BLaER1 (cell line): ENCODE results near the gene TTC7B.
A peak's percentile ranks its signal among the peaks of the same experiment; 100 is the strongest.

ENCODE experiments used
- H3K27ac ChIP-seq: shearing (Covaris generic); formaldehyde crosslinking; 2 replicates; pipeline ENCODE4 v1.8.1; 2022
- H3K27me3 ChIP-seq: shearing (Covaris generic); formaldehyde crosslinking; 2 replicates; pipeline ENCODE4 v1.8.1; 2022
- H3K36me3 ChIP-seq: shearing (Covaris generic); formaldehyde crosslinking; 2 replicates; pipeline ENCODE4 v1.8.1; 2022
- H3K4me1 ChIP-seq: shearing (Covaris generic); formaldehyde crosslinking; 2 replicates; pipeline ENCODE4 v1.8.1; 2022
- H3K4me2 ChIP-seq: shearing (Covaris generic); formaldehyde crosslinking; 2 replicates; pipeline ENCODE4 v1.8.1; 2022
- H3K4me3 ChIP-seq: shearing (Covaris generic); formaldehyde crosslinking; 2 replicates; pipeline ENCODE4 v1.8.1; 2022
- H3K9ac ChIP-seq: shearing (Covaris generic); formaldehyde crosslinking; 2 replicates; pipeline ENCODE4 v1.8.1; 2022
- H3K9me3 ChIP-seq: shearing (Covaris generic); formaldehyde crosslinking; 2 replicates; pipeline ENCODE4 v1.8.1; 2022
- H4K20me1 ChIP-seq: shearing (Covaris generic); formaldehyde crosslinking; 2 replicates; pipeline ENCODE4 v1.8.1; 2022
- Cebpa-rat ChIP-seq: shearing (Covaris generic); IDR thresholded peaks from 2 replicates; pipeline ENCODE4 v1.8.1; 2022

Gene TTC7B

GRCh38 chr14:90674716-90675115, 141.5 kb downstream of the TTC7B start:
- H3K27me3 ChIP-seq: no peaks in the 10 kb centered on the region
- H3K4me3 ChIP-seq: no peak overlapping the region
- TF ChIP-seq Cebpa-rat: no peak
- H3K4me1 ChIP-seq: peaks cover 74% of the 10 kb centered on the region
- no peaks in the 10 kb centered on the region for H4K20me1 ChIP-seq
- H3K36me3 ChIP-seq: peaks cover 22% of the 10 kb centered on the region; the same call in 1 of the 2 replicates
- no peak overlapping the region for H3K27ac ChIP-seq
- no peak overlapping the region for H3K9ac ChIP-seq
- peaks cover 3% of the 10 kb centered on the region for H3K9me3 ChIP-seq
- peak overlapping the region; percentile 56; the same call in 1 of the 2 replicates for H3K4me2 ChIP-seq

DNA sequence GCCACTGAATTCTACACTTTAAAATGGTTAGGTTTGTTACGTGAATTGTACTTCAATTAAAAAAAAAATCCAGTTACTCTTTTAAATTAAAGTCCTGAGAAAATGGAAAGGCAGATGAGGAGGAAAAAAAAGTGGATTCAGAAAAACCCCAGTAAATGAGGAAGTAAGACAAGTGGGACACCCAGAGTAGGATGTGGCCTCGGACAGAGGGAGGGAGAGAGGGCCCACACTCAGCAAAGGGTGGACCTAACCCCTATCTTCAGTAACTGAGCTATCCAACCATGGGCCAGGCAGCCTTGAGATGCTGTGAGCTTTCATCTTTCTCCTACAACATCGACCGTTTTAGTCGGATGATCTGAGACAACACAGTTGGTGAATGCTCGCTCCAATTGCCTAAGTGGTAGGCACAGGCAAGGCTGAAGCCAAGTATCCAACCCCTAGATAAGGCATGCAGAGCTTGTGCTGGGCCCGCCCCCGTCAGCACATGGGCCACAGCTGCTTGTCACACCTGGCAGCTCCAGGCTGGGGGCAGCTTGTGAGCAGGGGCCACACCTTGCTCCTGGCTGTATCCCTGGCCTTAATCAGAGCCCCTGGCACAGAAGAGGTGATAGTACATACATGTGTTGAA, 142.1 kb downstream of the TTC7B start:
- Histone ChIP-seq H3K9ac (no peak overlapping the region), H3K4me2 (peak overlapping the region; percentile 13; the same call in 1 of the 2 replicates), H3K9me3 (peaks cover 9% of the 10 kb centered on the region), H4K20me1 (no peaks in the 10 kb centered on the region), H3K27me3 (no peaks in the 10 kb centered on the region), H3K4me3 (no peak overlapping the region), H3K27ac (no peak overlapping the region), H3K4me1 (peaks cover 74% of the 10 kb centered on the region), H3K36me3 (peaks cover 22% of the 10 kb centered on the region)
- TF ChIP-seq Cebpa-rat: no peak

DNA sequence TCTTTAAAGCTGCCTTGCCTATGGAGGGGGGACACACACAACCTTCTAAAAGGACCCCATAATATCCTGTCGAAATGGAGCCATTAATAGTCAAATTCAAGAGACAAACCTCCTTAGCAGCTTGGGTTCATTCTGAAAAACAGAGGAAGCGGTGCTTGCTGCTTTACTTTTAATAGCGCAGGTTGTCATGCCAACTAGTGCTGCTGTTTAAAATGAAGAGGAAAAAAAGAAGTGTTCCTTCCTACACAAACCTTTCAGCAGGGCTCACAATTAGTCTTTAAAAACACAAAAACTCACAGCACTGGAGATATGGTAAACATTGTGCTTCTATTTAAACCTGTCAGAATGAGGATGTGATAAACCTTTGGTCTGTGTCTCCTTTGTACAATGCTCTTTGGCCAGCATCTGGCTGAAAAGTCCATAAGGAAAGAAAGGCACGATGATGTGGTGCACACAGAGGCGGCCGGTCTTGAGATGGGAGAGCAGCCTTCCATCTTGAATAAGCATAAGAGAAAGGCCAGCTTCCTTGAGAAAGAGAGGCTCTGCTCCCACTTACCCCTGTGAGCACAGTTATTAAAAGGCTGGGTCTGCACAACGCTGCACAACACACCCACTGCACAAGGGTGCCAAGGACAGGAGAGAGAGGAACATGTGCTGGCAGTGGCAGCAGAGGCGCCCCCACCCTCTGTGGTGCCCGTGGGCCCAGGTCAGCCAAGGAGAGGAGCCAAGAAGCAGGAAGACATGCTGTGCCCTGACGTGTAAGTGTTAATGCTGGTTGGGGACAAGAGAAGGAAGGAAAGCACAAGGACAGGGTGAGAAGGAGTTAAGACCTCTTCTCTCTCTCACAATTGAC, 144.6 kb downstream of the TTC7B start:
- Histone ChIP-seq H3K27ac (peak overlapping the region; percentile 74), H3K4me2 (peak overlapping the region; percentile 81)

DNA sequence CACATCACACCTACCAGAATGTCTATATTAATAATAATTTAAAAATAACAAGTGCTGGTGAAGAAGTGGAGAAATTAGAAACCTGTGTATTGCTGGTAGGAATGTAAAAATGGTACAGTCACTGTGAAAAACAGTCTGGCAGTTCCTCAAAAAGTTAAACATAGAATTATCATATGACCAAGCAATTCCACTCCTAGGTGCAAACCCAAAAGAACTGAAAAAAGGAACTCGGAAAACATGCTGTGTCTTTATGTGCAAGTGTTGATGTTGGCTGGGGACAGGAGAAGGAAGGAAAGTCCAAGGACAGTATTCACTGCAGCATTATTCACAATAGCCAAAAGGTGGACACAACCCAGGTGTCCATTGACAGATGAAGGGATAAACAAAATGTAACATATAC, 146.5 kb downstream of the TTC7B start:
- no peak overlapping the region for H3K4me3 ChIP-seq
- H4K20me1 ChIP-seq: no peaks in the 10 kb centered on the region
- TF ChIP-seq Cebpa-rat: no peak
- no peak overlapping the region for H3K4me2 ChIP-seq
- peaks cover 15% of the 10 kb centered on the region for H3K9me3 ChIP-seq
- no peak overlapping the region for H3K27ac ChIP-seq
- no peaks in the 10 kb centered on the region for H3K27me3 ChIP-seq
- peaks cover 30% of the 10 kb centered on the region for H3K36me3 ChIP-seq
- H3K4me1 ChIP-seq: peaks cover 39% of the 10 kb centered on the region
- no peak overlapping the region for H3K9ac ChIP-seq

More for the DNA sequence above, 144.6 kb downstream of the TTC7B start:
- peaks cover 26% of the 10 kb centered on the region for H3K36me3 ChIP-seq
- peak overlapping the region; percentile 57; the same call in 1 of the 2 replicates for H3K9ac ChIP-seq
- H3K4me1 ChIP-seq: peaks cover 58% of the 10 kb centered on the region
- H3K9me3 ChIP-seq: peaks cover 15% of the 10 kb centered on the region
- no peaks in the 10 kb centered on the region for H4K20me1 ChIP-seq
- no peaks in the 10 kb centered on the region for H3K27me3 ChIP-seq
- no peak overlapping the region for H3K4me3 ChIP-seq
- TF ChIP-seq Cebpa-rat: no peak

GRCh38 chr14:90666571-90666970, 149.7 kb downstream of the TTC7B start:
- Histone ChIP-seq H3K9me3 (peaks cover 15% of the 10 kb centered on the region), H3K27ac (no peak overlapping the region), H4K20me1 (no peaks in the 10 kb centered on the region), H3K9ac (no peak overlapping the region), H3K4me3 (no peak overlapping the region), H3K36me3 (peaks cover 27% of the 10 kb centered on the region), H3K27me3 (no peaks in the 10 kb centered on the region), H3K4me2 (no peak overlapping the region), H3K4me1 (peaks cover 14% of the 10 kb centered on the region)
- TF ChIP-seq Cebpa-rat: no peak

- H3K36me3 ChIP-seq: peaks cover 27% of the 10 kb centered on the region
Observed at GRCh38 chr14:90665321-90666000, 150.8 kb downstream of the TTC7B start.

DNA sequence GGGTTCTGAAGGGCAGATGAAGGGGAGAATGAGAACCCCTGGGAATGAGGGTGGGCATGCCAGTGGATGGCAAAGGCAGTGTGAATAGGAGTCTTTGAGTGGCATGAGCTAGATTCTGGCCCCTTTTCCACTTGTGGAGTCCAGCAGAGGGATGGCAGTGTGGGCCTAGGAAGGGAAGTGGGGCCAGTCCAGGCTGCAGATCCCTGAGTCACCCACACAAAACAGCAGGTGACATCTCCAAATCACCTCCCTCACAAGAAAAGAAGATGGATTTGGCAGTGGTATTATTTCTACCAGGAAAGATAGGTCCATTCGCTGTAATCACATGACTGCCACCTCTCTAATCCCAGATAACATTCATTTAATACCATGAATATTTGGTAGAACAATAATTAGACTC, 151.3 kb downstream of the TTC7B start:
- H3K27ac ChIP-seq: no peak overlapping the region
- TF ChIP-seq Cebpa-rat: no peak
- H3K9me3 ChIP-seq: peaks cover 14% of the 10 kb centered on the region
- H3K36me3 ChIP-seq: peaks cover 26% of the 10 kb centered on the region
- H3K4me3 ChIP-seq: no peak overlapping the region
- no peak overlapping the region for H3K9ac ChIP-seq
- no peaks in the 10 kb centered on the region for H3K27me3 ChIP-seq
- no peaks in the 10 kb centered on the region for H4K20me1 ChIP-seq
- no peak overlapping the region for H3K4me2 ChIP-seq
- peaks cover 7% of the 10 kb centered on the region; the same call in 1 of the 2 replicates for H3K4me1 ChIP-seq

More at GRCh38 chr14:90665321-90666000, 150.8 kb downstream of the TTC7B start:
- no peak for TF ChIP-seq Cebpa-rat
- Histone ChIP-seq H3K27me3 (no peaks in the 10 kb centered on the region), H3K9me3 (peaks cover 15% of the 10 kb centered on the region), H3K27ac (no peak overlapping the region), H3K4me1 (peaks cover 9% of the 10 kb centered on the region), H3K4me2 (no peak overlapping the region), H3K9ac (no peak overlapping the region), H4K20me1 (no peaks in the 10 kb centered on the region), H3K4me3 (no peak overlapping the region)

GRCh38 chr14:90663680-90664079, 152.6 kb downstream of the TTC7B start:
- no peak overlapping the region for H3K4me2 ChIP-seq
- H3K9ac ChIP-seq: no peak overlapping the region
- no peaks in the 10 kb centered on the region for H3K27me3 ChIP-seq
- TF ChIP-seq Cebpa-rat: no peak
- peaks cover 17% of the 10 kb centered on the region; the same call in 1 of the 2 replicates for H3K36me3 ChIP-seq
- H3K4me1 ChIP-seq: peaks cover 20% of the 10 kb centered on the region
- H3K27ac ChIP-seq: no peak overlapping the region
- H3K9me3 ChIP-seq: peaks cover 2% of the 10 kb centered on the region
- H3K4me3 ChIP-seq: no peak overlapping the region
- H4K20me1 ChIP-seq: no peaks in the 10 kb centered on the region

DNA sequence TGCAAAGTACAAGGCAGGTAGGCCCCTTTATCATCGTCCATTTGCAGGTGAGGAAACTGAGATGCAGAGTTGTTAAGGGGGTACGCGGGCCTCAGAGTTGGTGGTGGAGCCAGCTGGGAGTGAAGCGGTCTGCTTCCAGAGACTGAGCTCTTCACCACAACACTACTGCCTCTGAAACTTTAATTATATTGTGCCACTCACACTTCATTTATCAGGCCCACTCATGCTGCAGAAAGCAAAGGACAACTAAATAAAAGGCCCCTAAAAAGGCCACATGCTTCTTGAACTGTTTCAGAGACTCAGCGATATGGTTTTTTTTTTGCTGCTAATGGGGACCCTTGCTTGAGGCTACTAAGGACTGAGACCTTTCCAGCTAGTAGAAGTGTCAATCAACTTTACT, 153.1 kb downstream of the TTC7B start:
- Histone ChIP-seq H3K9me3 (no peaks in the 10 kb centered on the region; the same call in 1 of the 2 replicates), H3K4me1 (peaks cover 25% of the 10 kb centered on the region), H3K36me3 (peaks cover 17% of the 10 kb centered on the region; the same call in 1 of the 2 replicates), H4K20me1 (no peaks in the 10 kb centered on the region), H3K9ac (no peak overlapping the region), H3K27me3 (no peaks in the 10 kb centered on the region), H3K4me2 (no peak overlapping the region), H3K4me3 (no peak overlapping the region), H3K27ac (no peak overlapping the region)
- no peak for TF ChIP-seq Cebpa-rat
